RPMI8226 (cell line): ENCODE measurements around the gene FLCN.

ENCODE experiments used
- DNase-seq: peaks from one replicate; pipeline ENCODE4 v3.0.0-alpha.2; 2015

Gene FLCN

DNA sequence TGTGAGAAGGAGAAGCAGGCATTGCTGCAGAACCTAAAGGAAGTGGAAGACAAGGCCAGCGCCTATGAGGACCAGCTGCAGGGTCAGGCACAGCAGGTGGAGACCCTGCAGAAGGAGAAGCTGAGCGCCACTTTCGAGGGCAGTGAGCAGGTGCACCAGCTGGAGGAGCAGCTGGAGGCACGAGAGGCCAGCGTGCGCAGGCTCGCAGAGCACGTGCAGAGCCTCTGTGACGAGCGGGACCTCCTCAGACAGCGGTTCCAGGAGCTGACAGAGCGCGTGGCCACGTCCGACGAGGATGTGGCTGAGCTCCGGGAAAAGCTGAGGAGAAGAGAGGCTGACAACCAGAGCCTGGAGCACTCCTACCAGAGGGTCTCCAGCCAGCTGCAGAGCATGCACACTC is 72.3 kb downstream of the FLCN start:
- DNase-seq: no peak

DNA sequence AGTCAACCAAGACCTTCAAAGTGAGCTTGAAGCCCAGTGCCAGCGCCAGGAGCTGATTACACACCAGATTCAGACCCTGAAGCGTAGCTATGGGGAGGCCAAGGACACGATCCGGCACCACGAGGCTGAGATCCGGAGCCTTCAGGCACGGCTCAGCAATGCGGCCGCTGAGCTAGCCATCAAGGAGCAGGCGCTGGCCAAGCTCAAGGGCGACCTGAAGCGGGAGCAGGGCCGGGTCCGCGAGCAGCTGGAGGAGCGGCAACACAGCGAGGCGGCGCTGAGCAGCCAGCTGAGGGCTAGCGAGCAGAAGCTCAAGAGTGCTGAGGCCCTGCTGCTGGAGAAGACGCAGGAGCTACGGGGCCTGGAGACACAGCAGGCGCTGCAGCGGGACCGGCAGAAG is 72.8 kb downstream of the FLCN start:
- DNase-seq: no peak
